Measurements from ENCODE around the gene CFAP298.
"Not testable (repeated sequence)": the region's sequence is repeated elsewhere in the genome, so short reads cannot be mapped to it uniquely, and the experiment has no call there.

CFAP298 gene, protein sequence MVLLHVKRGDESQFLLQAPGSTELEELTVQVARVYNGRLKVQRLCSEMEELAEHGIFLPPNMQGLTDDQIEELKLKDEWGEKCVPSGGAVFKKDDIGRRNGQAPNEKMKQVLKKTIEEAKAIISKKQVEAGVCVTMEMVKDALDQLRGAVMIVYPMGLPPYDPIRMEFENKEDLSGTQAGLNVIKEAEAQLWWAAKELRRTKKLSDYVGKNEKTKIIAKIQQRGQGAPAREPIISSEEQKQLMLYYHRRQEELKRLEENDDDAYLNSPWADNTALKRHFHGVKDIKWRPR

DNA sequence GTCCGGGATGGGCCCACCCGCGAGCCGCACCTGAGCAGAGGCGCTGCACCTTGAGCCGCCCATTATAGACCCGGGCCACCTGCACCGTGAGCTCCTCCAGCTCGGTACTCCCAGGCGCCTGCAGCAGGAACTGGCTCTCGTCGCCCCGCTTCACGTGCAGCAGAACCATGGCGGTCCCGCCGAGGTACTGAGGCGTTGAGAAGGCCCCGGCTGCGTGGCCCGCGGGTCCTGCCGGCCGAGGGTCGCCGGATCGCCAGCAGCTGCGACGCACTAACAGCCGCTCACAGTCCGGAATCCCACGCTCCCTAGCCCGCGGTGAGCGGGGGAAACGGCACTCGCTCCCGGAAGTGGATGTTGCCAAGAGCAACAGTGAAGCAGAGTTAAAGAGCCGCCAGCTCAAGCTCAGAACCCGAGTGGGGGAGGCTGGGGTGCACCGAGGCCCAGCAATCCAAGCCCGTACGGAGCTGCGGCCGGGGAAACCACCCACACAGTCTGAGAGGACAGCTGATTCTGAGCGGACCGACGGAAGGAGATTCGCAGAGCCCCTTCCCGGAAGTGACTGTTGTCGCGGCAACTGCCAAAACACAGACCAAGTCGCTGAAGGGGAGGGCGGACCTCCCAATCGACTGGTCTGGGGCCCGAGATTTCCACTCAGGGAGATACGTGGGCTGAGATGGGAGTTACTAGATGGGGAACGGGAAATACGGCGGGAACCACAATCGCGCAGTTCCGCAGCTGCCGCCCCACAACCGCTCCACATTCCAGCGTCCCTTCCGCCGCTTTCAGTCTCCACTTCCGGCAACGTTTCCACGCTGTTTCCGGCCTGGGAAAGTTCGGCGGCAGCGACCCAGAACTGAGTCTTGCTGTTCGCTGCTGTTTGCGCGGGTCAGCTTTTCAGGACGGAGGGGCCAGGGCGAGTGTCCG, at the start of gene CFAP298:
TSS of gene CFAP298 (minus strand) at position 303 of the 924 bp plus-strand sequence. CDS start at position 169, 134 bp downstream.
- peak; percentile 84 for DNase-seq

DNA sequence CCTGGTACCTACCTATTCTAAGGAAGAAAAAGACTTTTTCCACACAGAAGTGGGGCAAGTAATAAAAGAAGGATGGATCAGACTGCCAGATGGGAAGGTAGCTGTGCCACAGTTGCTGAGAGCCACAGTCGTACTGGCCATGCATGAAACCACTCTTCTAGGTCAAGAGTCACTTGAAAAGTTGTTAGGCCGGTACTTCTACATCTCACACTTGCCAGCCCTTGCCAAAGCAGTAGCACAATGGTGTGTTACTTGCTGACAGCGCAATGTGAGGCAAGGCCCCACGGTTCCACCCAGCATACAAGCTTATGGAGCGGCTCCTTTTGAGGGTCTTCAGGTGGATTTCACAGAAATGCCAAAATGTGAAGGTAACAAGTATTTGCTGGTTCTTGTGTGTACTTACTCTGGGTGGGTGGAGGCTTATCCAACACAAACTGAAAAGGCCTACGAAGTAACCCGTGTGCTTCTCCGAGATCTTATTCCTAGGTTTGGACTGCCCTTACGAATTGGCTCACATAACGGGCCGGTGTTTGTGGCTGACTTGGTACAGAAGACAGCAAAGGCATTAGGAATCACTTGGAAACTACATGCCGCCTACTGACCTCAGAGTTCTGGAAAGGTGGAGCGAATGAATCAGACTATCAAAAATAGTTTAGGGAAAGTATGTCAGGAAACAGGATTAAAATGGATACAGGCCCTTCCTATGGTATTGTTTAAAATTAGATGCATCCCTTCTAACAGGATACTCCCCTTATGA, 49.0 kb upstream of the CFAP298 start:
- not testable (repeated sequence) for DNase-seq

DNA sequence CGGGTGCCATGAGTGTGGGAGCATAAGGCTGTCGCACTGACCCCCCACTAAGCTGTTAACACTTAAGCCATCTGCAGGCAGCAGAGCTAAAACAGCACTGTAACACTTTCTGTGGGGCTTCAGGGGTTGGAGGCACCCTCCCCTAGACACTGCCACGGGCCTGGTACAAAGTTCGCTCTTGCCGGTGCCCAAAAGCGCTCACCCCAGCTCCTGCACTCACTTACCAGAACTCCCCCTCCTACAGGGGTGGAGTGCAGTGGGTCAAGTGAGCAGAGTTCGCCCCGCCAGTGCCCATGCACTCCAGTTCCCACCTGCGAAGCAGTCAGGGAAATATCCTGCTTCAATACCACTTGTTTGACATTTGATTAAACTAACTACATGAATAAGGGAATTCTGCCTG, 46.3 kb upstream of the CFAP298 start:
- no peak for DNase-seq

DNA sequence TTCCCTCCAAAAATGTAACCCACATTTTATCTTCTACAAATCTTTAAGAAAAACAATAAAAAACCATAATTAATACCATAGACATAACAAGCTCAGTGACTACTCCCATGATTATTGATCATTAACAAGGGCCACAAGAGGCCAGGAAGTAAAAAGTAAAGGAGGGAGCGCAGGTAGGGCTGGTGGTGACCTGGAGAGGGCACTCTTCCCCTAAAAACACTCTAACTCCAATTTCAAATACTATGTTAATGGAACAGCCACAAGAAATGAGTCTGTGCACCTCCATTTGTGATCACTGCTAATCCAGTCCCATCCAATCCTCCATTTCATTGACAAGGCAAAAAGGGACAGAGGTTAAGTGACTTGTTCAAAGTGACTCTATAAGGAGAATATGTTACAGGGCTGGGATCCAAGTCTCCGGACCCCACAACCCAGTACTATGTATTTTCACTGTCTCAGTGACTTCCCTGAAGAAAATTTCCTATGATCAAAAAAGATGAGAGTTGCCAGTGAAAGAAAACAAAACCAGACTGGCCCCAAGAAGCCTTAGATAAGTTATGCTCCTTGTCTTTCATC, 41.2 kb upstream of the CFAP298 start:
- DNase-seq = peak; percentile 4

DNA sequence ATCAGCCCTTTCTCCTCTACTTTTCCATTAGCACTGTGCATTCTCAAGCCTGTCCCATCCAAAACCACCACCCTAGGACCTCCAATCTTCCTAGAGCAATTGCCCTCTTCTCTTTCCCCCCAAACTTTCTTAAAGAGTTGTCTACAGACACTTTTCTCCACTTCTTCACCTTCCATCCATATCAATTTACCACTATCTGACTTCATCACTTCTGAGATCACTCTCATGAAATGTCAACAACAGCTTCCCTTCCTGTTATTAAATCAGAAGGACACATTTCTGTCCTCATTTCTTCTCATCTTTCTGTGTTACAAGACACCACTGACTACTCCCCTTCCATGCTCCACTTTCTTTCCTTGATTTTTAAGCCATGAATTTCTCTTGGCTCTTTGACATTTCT, 36.0 kb upstream of the CFAP298 start:
- DNase-seq = no peak

DNA sequence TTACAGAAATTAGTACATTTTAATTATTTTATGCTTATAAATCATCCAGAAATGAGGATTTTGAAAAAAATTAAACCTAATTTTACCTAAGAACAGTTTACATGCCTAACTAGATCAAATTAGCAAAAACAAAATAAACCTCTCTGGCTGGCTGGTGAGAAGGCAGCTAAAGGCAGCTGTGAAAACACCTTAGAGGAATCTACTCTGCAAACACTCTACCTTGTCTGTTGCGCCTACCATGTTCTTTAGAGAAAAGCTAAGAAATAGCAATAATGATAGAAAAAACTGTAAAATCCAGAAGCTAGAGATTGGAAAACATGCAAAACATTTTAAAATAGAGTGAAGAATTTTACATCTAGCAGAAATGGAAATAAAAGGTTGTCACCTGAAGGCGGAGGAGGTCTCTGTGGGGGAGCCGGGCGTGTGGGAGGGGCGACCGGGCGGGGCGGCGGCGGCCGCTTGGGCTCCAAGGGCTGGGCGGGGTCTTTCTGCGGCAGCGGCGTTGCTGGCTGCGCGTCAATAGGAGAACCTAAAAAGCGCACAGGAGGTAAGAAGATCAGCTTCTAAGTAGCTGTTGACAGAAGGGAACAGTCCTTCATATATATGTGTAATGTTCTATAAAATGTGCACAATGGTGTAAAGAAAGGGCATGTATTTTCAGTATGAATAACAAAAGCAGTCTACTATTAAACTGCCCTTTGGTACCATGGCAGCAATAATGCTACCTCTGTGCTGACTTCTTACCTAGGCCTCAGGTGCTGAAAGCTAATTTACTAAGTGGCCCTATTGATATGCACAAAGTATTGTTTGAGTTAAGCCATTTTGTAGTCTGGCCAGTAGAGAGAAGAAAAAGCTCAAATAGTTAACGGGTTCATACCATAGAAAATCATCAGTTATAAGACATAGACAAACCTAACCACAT, 33.3 kb upstream of the CFAP298 start:
- DNase-seq = no peak

DNA sequence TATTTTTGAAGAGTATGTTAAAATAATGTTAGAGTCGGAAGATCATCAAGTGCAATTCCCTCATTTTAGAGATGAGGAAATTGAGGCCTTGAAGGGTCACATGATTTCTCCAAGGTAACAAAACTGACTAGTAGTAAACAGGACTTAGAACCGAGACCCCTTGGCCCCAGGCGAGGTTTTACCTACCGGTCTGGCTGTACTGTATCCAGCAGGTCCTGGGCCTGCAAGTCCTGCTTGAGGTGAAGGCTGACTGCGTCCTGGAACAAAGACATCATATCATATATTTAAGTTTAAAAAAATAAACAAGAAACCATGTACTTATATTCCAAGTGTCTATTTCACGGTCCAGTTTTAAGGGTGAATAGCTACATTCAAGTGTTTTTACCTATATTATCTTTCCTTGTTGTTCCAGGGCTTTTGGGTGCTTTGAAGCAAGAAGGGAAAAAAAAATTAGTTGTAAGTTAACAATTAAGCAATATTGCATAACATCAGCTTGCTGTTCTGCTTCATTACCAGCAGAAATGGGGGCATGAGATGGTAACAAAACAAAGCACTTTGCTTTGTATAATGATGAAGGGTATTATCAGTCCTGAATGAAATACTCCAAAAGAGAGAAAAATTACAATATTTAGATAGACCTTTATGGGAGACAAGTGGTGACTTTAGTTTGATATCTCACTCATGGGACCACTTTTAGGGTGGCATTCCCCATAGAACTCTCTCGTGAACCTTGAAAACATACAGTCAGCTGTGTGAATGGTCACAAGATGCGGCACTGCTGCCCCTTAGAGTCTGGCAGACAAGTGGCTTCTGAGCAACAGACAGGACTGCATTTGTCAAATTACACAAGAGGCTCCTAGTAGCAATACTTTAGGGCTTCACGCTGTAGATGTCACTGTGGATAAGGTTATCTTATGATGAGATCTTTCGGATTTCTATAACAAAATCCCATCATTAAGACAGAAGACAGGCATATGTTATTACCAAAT, 29.8 kb upstream of the CFAP298 start:
- no peak for DNase-seq

DNA sequence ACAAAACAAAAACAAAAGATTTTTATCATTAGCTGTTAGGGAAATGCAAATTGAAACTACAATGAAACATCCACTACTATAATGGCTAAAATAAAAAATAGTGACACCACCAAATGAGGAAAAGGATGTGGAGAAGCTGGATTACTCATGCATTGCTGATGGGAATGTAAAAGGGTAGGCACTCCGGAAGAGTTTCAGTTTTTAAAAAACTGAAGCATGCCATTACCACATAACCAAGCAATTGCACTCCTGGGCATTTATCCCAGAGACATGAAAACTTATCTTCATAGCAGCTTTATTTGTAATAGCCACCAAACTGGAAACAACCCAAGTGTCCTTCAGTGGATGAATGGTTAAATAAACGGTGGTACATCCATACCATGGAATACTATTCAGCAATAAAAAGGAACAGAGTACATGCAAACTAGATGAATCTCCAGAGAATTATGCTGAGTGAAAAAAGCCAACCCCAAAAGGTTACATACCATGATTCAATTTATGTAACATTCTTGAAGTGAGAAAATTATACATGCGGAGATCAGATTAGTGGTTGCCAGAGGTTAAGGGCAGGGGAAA, 14.5 kb upstream of the CFAP298 start:
- no peak for DNase-seq

DNA sequence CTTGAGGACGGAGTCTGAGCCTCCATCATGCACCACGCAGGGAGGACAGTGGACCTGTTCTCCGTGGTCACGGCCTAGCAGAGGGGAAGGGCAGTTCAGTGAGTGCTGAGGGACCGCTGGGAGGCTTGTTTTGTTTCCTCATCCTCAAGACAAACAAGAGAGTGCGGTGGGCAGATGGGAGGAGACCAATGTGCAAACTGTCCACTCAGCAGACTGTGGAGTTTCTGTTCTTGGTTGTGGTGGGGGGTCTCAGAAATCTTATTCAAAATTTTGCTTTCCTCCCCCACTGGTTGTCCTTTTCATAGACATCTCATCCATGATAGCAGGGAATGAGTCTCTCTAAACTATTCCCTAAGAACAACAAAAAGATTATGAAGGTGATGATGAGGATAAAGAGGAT, 6.0 kb upstream of the CFAP298 start:
- not testable (repeated sequence) for DNase-seq

DNA sequence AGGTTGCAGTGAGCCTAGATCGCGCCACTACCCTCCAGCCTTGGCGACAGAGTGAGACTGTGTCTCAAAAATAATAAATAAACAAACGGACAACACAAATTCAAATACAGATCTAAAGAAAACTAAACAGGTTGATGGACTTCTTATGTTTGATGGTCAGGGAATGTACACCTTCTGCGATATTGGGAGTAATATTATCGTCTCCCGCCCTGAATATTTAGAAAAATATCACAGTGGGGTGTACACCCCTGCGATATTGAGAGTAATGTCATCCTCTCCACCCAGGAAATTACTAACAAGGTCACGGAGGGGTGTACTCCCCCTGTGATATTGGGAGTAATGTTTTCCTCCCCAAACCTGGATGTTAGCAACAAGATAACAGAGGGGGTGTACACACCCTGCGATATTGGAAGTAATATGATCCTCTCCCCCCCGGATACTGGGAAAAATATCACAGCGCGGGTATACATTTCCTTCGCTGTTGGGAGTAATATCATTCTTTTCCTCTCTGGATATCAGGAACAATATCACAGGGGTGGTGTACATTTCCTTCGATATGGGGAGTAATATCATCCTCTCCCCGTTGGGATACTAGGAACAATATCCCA, 1.4 kb upstream of the CFAP298 start:
- no peak for DNase-seq

DNA sequence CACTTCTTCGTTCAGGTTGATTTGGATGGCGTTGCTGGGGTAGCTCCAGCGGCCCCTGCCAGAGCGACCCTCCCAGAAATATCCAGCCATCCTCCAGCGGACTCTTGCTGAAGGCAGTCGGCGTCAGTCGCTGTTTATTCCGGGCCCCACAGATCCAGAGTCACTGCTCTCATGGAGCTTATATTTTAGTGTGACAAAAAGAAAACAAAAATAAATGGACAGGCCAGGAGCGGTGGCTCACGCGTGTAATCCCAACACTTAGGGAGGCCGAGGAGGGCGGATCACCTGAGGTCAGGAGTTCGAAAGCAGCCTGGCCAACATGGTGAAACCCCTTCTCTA, 791 bp upstream of the CFAP298 start:
- DNase-seq = no peak

DNA sequence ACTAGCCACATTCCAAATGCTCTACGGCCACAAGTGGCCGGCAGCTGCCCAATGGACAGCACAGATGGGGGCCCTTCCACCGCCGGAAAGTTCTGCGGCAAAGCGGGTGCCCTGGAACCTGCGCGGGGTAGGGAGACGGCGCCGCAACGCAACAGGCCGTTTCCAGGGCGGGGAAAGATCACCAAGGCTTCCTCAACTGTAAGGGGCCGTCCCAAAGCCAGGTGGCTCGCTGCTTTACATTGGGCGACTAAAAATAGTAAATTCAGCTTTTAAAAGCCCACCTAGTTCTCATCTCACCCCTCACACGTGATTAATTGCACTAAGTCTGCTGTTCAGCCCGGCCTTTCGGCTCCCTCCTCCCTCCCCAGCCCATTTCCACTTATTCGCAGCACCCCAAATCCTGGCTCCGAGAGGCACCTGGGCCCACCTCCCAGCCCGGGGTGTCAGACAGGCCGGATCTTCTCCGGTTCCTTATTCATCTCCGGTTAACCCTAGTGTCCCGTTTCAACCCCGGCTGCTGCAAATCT, 643 bp downstream of the CFAP298 start:
- no peak for DNase-seq

DNA sequence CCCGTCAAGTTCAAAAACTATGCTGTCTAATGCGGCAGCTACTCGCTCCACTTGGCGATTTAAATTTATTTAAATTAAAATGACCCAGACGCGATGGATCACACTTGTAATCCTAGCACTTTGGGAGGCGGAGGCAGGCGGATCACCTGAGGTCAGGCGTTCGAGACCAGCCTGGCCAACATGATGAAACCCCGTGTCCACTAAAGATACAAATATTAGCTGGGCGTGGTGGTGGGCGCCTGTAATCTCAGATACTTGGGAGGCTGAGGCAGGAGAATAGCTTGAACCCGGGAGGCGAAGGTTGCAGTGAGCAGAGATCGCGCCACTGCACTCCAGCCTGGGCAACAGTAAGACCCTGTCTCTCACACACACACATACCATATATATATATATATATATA, 1.2 kb downstream of the CFAP298 start:
- DNase-seq = not testable (repeated sequence)

DNA sequence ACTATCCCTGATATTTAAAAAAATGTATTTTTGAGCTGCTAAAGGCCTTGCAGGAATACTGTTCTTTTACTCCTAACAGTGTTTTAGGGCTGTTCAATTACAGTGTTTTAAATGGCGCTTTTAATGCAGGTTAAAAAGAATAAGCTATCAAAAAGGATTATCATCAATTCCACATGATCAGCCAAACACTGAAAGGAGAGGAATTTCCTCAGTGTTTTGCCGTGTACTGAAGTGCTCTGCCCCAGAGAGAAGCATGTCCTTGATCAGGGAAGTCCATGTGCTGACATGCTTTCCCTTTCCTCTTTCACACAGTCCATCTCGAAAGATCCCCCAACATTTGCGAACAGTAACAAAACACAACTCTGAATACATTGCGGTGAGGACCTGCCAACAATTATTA, 3.3 kb downstream of the CFAP298 start:
- no peak for DNase-seq

DNA sequence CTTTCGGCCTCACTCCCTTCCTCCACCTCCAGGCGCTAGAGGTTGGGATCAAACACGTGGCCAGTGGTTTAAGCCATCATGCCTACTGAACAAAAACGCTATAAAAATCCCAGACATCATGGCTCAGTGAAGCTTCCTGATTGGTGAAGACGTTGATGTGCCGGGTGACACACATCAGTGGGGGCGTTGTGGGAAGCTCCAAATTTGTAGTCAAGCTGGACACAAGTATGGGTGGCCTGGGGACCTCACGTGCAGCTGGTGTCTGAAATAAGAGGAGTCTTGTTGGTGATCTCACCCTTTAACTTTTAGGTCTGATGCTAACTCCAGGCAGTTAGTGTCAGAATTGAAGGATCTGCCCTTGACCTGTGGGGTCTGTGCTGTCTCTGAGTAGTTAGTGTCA, 6.7 kb downstream of the CFAP298 start:
- DNase-seq = no peak

DNA sequence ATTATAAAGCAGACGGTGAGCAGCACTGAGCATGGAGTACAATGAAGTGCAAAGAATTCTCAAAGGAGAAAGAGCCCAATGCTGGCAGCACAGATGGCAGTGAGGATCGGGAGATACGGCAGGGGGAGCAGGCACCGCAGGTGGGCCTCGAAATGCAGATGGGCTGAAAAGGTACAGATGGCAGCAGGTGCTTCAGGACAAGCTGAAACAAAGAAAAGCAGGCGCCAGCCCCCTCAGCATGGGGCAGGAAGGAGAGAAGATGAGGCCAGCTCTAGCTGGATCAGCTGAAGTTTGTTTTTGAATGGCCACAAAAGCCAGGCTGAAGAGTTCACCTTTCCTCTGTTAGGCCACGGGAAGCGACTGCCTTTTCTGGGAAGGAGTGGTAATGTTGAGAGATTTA, 7.7 kb downstream of the CFAP298 start:
- peak; percentile 92 for DNase-seq

DNA sequence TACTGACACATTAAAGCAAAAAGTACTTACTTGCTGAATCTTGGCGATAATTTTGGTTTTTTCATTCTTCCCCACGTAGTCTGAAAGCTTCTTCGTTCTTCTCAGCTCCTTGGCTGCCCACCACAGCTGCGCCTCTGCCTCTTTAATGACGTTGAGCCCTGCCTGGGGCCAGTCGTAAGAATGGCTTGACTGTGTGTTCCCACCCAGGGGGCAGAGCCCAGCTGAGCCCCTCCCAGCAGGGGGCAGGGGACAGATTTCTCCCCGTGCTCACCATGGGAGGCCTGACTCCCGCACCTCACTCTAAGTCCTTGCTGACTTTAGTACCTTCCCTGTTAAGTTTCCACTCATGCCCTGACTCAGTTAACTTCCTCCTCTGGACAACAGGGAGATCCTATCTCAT, 9.0 kb downstream of the CFAP298 start:
- DNase-seq = peak; percentile 21

DNA sequence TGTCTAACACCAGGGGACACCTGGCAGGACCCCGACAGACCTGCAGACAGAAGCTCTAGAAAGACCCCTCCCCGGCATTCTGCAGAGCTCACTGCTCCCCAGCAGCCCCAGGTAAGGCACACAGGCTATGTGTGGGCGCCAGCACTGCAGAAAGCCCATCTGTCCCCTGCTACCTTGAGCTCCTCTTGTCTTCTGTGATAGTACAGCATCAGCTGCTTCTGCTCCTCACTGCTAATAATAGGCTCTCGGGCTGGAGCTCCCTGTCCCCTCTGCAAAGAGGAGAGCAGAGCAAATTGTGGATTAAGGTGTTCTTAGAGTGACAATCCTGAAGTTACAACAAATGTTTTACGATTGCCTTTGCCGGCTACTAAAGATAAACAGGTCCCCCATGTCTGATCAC, 10.1 kb downstream of the CFAP298 start:
- DNase-seq = no peak

DNA sequence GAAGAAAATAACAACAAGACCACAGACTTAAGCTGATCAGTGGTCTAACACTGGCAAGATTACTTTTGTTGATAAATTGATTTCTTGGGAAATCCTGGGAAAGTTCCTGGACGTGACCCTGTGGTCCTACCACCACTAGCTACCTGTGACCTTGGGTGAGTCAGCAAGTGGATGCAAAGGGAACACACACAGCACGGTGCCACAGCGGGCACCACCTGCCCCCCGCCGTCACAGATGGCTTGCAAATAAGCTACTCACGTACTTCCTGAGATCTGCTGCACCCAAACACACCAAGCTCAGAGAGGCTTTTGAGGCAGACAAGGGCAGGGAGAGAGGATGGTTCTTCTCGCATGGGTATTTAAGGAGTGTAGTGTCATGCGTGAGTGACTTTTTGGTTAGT, 12.7 kb downstream of the CFAP298 start:
- DNase-seq = peak; percentile 34

DNA sequence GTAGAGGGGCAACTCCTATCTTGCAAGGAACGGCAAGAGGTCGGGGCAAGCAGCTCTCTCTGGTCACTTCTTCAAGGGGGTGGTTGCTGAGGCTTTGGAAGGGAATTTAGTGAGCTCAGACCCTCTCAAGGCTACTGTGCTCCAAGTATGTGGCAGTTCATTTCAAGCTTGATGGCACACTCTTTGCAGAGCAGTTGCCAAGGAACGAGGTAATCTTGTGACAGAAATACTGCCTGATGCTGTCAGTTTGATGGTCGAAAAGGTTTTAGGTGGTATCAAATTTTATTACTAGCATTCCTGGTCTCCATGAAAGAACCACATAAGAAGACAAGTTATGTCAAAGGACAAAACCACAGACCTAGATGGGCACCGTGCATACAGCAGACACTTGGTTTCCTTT, 13.1 kb downstream of the CFAP298 start:
- no peak for DNase-seq
